H1 (cell line): ENCODE measurements around the gene SAG.

Source experiments
- ATF3 ChIP-seq: IDR thresholded peaks from 2 replicates; pipeline ENCODE4 v1.6.1; 2011; ENCODE audit warnings: low read depth, mild to moderate bottlenecking, low read length; ENCODE audit not compliant: insufficient read depth
- CTCF ChIP-seq, 3 experiments: IDR thresholded peaks; 1 replicate in 2 of 3; 2 replicates in 1 of 3; pipeline versions ENCODE4 v1.5.1 to v1.6.1; 2011; ENCODE audit warnings: low read length in 3 of 3, mild to moderate bottlenecking in 3 of 3, inconsistent platforms in 2 of 3, low read depth in 1 of 3, moderate library complexity in 1 of 3; ENCODE audit not compliant: insufficient read depth in 1 of 3; ENCODE audit errors: control extremely low read depth in 1 of 3
- MAFK ChIP-seq: IDR thresholded peaks from 2 replicates; pipeline ENCODE4 v1.6.1; 2012; ENCODE audit warnings: low read depth, mild to moderate bottlenecking, improper control_type of control experiment, low read length
- PHF8 ChIP-seq: fragments of 200-600 bp; sonication (generic); conservative IDR thresholded peaks from 2 replicates; pipeline ENCODE4 v1.7.1; 2012; ENCODE audit warnings: low read depth, mild to moderate bottlenecking, inconsistent platforms, low read length, moderate library complexity
- RBBP5 ChIP-seq: IDR thresholded peaks from 2 replicates; pipeline ENCODE4 v1.7.1; 2012; ENCODE audit warnings: low read depth, mild to moderate bottlenecking, inconsistent platforms, low read length, moderate library complexity, borderline replicate concordance
- SUZ12 ChIP-seq: fragments of 200-600 bp; sonication (generic); IDR thresholded peaks from 2 replicates; pipeline ENCODE4 v1.6.1; 2012; ENCODE audit warnings: mild to moderate bottlenecking, inconsistent platforms, low read length, moderate library complexity, mixed read lengths

GRCh38 chr2:233285921-233286320 lies 21.7 kb upstream of the SAG start:
- TF ChIP-seq ATF3, result no peak
- TF ChIP-seq SUZ12, result no peak
- TF ChIP-seq CTCF (IDR thresholded peaks at IDR 0.05; ENCODE audit: control extremely low read depth in 1 of 3, insufficient read depth in 1 of 3, low read depth in 1 of 3, low read length in 3 of 3), result no peak
- no peak for TF ChIP-seq PHF8
- TF ChIP-seq RBBP5, result no peak
- no peak for TF ChIP-seq MAFK
